GDM1 (cell line): ENCODE results near the gene ERC1.
"Not testable (repeated sequence)": the region's sequence is repeated elsewhere in the genome, so short reads cannot be mapped to it uniquely, and the experiment has no call there.

Experiments
- DNase-seq: peaks from one replicate; lab custom pipeline; 2025; lab: John Stamatoyannopoulos, UW

ERC1 gene

DNA sequence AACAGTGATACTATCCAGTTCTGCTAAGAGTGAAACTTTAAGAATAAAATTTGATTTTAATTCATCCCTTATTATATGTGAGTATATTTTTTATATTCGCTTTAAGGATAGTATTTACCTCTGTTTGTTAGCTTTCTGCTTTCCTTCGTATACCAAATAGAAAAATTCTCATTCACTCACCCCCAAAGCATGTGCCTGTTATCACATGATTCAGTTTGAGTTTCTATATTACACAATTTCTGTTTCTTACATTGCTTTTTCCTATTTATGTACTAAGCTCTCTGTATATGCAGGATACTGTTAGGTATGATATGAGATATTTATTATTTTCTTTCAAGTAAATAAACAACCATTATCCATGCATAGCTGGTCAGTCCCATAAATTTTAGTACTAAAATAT lies 328.2 kb downstream of the ERC1 start:
- DNase-seq = no peak

- no peak for DNase-seq
Measured at GRCh38 chr12:1320021-1320420, 329.0 kb downstream of the ERC1 start.

GRCh38 chr12:1322821-1323220 lies 331.8 kb downstream of the ERC1 start:
- no peak for DNase-seq

GRCh38 chr12:1324099-1324498 lies 333.1 kb downstream of the ERC1 start:
- no peak for DNase-seq

DNA sequence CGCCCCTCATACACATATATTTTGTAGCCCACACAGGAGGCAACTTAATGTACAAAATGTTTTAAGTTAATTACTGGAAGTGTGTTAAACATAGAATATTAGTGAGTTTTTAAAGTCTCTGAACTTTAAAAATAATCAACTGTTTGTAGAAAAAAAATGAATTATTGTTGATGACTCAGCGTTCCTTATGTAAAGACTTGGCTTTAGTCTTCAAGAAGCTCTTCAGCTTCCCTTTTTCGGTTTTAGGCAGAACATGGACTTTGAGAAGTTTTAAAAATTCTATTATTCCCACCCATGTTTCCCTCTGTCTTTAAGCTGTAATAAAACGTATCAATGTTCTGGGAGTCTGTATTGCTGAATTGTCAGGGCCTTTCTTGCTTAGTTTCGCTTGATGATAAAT lies 333.9 kb downstream of the ERC1 start:
- no peak for DNase-seq

DNA sequence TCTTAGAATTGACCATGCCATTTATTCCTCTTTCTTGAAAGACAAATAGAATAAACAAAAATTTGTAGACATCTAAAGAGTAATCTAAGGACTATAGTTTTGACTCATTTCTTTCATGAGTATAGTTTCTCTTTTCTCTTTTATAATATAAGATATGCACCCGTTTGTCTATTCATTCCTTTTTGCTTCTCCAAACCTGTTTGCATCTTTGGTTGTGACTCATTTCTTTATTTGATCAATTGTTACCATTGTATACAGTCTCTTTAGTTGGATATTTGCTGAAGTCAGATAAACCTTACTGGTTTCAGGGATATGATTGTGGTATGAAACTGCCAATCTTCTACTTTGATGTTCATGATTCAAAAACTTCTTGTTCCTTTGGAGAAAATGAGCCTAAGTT lies 334.6 kb downstream of the ERC1 start:
- no peak for DNase-seq

DNA sequence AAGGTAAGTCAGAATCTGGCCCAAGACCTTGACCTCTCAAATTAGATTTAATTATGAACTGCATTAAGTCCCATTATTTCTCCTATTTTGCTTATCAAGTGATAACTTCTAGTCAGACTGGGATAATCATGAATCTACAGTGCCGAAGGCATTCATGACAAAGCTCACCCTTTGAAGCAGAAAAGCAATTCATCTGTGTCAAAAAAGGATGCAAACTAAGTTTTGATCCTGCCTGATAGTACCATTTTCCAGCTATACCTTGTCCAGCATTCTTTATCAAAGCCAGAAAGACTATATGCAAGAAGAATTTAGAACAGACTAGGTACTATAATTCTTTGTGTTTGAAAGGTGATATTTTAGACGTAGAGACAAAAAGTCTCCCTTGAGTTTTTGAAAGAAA lies 335.2 kb downstream of the ERC1 start:
- DNase-seq = no peak

GRCh38 chr12:1328391-1328790 lies 337.4 kb downstream of the ERC1 start:
- no peak for DNase-seq

GRCh38 chr12:1329784-1330476 lies 338.9 kb downstream of the ERC1 start:
- DNase-seq = no peak

- no peak for DNase-seq
Measured at GRCh38 chr12:1330477-1330827, 339.4 kb downstream of the ERC1 start.

DNA sequence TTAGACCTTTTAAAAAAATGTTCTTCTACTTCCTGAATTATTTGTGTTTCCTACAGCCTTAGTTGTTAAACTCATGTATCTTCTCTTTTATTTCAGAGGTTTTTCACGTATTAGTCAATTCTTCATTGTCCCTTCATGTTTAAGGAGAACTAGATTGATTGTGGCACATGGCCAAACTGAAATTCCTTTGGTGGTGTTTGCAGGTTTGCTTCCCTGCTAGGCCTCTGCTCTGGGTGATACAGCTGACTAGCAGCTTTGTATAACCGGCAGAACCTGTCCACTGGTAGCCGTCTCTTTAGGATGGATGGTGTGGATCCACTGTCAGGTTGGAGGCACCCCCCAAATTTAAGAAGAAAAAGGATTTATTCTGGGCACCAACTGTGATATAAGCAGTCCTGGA lies 341.3 kb downstream of the ERC1 start:
- DNase-seq = no peak

- no peak for DNase-seq
Measured at GRCh38 chr12:1338483-1339177, 347.6 kb downstream of the ERC1 start.

DNA sequence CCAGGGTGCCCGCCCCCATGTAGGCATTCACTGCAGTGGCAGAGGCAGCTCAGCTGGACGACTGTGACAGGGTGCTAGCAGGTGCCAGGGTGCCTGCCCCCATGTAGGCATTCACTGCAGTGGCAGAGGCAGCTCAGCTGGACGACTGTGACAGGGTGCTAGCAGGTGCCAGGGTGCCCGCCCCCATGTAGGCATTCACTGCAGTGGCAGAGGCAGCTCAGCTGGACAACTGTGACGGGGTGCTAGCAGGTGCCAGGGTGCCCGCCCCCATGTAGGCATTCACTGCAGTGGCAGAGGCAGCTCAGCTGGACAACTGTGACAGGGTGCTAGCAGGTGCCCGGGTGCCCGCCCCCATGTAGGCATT lies 348.1 kb downstream of the ERC1 start:
- DNase-seq = not testable (repeated sequence)

DNA sequence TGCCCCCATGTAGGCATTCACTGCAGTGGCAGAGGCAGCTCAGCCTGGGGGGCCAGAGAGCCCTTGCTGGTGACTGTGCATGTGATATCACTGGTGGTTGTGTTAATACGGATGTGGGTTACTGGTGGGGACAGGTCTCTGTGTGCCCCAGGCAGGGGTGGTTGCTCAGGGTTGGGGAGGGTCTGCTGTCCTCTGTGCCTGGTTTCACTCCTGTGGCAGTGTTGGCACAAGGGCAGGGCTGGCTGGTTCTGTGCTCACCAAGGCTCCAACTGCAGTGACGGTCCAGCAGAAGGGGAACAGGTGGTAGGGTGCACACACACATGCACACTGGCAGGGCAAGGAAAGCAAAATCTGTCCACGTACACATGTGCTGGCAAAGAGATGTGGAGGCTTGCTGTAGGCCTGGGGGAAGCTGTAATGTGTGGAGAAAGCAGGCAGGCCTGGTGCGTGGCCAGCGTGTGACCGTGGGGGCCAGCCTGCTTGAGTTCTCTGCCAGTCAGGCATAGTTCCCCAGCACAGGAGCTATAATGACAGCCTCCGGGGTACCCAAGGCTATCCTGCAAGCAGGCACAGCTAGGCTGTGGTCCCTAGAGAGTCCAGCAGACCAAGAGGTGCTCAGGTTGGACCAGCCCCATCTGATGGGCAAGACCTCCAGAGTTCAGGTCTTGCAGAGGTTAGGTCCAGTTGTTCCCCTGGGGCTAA lies 348.7 kb downstream of the ERC1 start:
- DNase-seq = no peak

- not testable (repeated sequence) for DNase-seq
Measured at GRCh38 chr12:1341270-1341669, 350.2 kb downstream of the ERC1 start.

DNA sequence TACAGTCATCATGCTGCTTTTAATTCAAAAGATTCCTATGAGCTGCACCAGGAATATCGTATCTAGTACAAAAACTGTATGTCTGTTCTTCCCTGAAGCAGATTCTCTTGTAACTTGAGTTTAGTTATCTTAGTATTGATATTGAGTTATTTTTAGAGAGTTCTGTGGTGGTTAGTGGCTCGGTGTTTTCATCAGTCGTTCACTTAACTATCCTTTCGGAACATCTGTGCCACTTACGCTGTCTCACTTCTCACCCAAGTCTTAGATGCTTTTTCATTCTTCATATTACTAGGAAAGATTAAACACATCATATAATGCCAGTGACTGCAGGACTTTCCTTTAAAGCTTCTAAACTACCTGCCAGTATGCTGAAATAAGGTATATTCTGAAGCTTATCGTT lies 352.4 kb downstream of the ERC1 start:
- no peak for DNase-seq

DNA sequence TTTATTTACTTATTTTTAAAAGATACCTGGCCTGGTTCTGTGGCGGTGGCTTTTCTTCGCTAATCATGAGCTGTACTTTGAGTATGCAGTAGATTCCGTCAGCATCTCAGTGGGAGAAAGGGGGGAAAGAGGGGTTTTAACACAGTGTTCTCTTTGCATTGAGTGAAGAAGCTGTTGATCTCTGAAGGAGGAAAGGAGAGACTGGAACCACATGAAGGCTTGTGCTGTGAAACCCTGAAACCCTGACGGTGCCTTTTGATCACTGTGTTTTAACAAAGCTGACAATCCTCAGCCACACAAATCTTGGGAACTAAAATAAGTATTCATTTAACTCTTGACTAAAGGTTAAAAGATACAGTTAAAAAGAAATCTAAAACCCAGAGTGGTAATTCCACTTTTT lies 353.2 kb downstream of the ERC1 start:
- no peak for DNase-seq

DNA sequence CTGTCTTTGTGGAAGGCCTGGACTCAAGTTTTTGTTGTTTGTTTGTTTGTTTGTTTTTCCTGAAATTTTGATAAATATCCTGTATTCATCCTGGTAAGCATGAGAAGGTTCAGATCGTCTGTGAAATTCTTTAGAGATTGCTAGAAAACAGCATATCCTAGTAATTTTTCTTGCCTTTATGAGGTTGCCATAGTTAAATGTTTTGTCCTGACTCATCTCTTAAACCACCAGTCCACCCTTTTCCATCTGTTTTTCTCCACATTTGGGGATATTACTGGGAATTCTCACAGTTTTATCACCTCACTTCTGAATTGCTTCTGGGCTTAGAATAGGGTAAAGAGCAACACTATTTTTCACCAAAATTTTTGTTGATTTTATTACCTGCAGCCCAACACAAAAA lies 355.1 kb downstream of the ERC1 start:
- no peak for DNase-seq

GRCh38 chr12:1347294-1347693 lies 356.3 kb downstream of the ERC1 start:
- no peak for DNase-seq

GRCh38 chr12:1348606-1349005 lies 357.6 kb downstream of the ERC1 start:
- no peak for DNase-seq

GRCh38 chr12:1350055-1350933 lies 359.3 kb downstream of the ERC1 start:
- no peak for DNase-seq

- DNase-seq = no peak
Measured at GRCh38 chr12:1350934-1351240, 359.9 kb downstream of the ERC1 start.

GRCh38 chr12:1351926-1352325 lies 360.9 kb downstream of the ERC1 start:
- DNase-seq = no peak
